OCI-LY3 (cell line): ENCODE data around the gene ZBTB32.

Source experiments
- CTCF ChIP-seq: fragments of 200-600, 300-600 bp; sonication (generic); IDR thresholded peaks from 2 replicates; pipeline ENCODE4 v1.5.1; 2014; ENCODE audit warnings: antibody characterized with exemption, low read length, low read depth
- EZH2phosphoT487 ChIP-seq: fragments of 200-600 bp; shearing (Covaris generic); IDR thresholded peaks from 2 replicates; pipeline ENCODE4 v1.6.1; 2018; ENCODE audit warnings: antibody characterized with exemption, mixed run types, low read depth

GRCh38 chr19:35723671-35724070 lies 19.3 kb downstream of the ZBTB32 start:
- TF ChIP-seq CTCF (no peak), EZH2phosphoT487 (no peak)
